HepG2 (cell line): ENCODE data around the gene ATPAF1. TPM values are rescaled to one million over a fixed set of nuclear protein-coding genes. Genes with fewer than 3 reads are reported as not detected.

Experiments
- ATAC-seq: fragments of 200-7000 bp; cut with Tn5 transposase; 3 replicates; pipeline ENCODE4 v1.9.1; 2020; ENCODE audit warnings: mild to moderate bottlenecking, moderate library complexity
- BruUV-seq: library from RNA; stranded (reverse); fragments of 400-500 nt; replicated peaks from 2 replicates; lab custom pipeline; 2021; lab: Mats Ljungman, UMichigan
- CTCF ChIA-PET: fragments of 300-600 bp; formaldehyde crosslinking; extraction: SDS; loops from one replicate; lab custom pipeline; 2021; ENCODE audit warnings: low total read pairs, inconsistent platforms, low intra/inter-chr PET ratio; lab: Yijun Ruan, JAX
- POLR2A ChIA-PET: fragments of 350-600 bp; sonication (Branson Sonifier 250); formaldehyde crosslinking; loops from one replicate; lab custom pipeline; 2020; ENCODE audit warnings: antibody characterized with exemption, inconsistent platforms; lab: Yijun Ruan, JAX
- DNase-seq: peaks from one replicate; pipeline ENCODE4 v3.0.0-alpha.2; 2015; ENCODE audit warnings: low spot score
- FAIRE-seq: peaks from 3 replicates; lab custom pipeline; 2011; peaks lifted over from hg19 to GRCh38; lab: Jason Lieb, UNC
- H2AFZ ChIP-seq: one replicate; pipeline ENCODE4 v1.6.1; 2011; ENCODE audit warnings: low read length, inconsistent platforms
- H3K27ac ChIP-seq: fragments of 300-600 bp; 3 replicates; pipeline ENCODE4 v1.8.0; 2011; ENCODE audit warnings: mixed run types, mild to moderate bottlenecking, mixed read lengths, low read length, inconsistent platforms; ENCODE audit not compliant: insufficient read depth; ENCODE audit errors: extremely low read length
- H3K27me3 ChIP-seq, 2 experiments: fragments of 200-600 bp in 1 of 2; 2 replicates in 1 of 2; 3 replicates in 1 of 2; pipeline versions ENCODE4 v1.6.0 to v1.8.0; 2011; ENCODE audit warnings: low read length in 2 of 2, mild to moderate bottlenecking in 2 of 2, moderate library complexity in 2 of 2, inconsistent platforms in 1 of 2; ENCODE audit not compliant: insufficient read depth in 2 of 2, control insufficient read depth in 1 of 2
- H3K36me3 ChIP-seq, 2 experiments: fragments of 200-600 bp in 1 of 2; replicated peaks in 1 of 2; 2 replicates in 1 of 2; 3 replicates in 1 of 2; pipeline versions ENCODE4 v1.5.1 to v1.8.0; 2011; ENCODE audit warnings: low read length in 2 of 2, inconsistent platforms in 1 of 2; ENCODE audit not compliant: insufficient read depth in 2 of 2, control insufficient read depth in 1 of 2
- H3K4me1 ChIP-seq: 2 replicates; pipeline ENCODE4 v1.5.1; 2012; ENCODE audit warnings: low read length, inconsistent platforms; ENCODE audit not compliant: insufficient read depth
- H3K4me2 ChIP-seq: 2 replicates; pipeline ENCODE4 v1.6.0; 2011; ENCODE audit warnings: low read depth, low read length, inconsistent platforms
- H3K4me3 ChIP-seq, 3 experiments: fragments of 200-600 bp in 1 of 3; sonication (generic), shearing (Covaris generic) in 1 of 3; replicated peaks in 1 of 3; 2 replicates each; pipeline ENCODE4 v1.5.1; 2011 to 2016; ENCODE audit warnings: low read length in 3 of 3, inconsistent platforms in 2 of 3, low read depth in 2 of 3, mild to moderate bottlenecking in 2 of 3, control low read depth in 1 of 3, mixed read lengths in 1 of 3; ENCODE audit not compliant: insufficient read depth in 1 of 3
- H3K79me2 ChIP-seq: one replicate; pipeline ENCODE4 v1.6.1; 2011; ENCODE audit warnings: low read length, inconsistent platforms; ENCODE audit not compliant: insufficient read depth
- H3K9ac ChIP-seq: 2 replicates; pipeline ENCODE4 v1.6.0; 2011; ENCODE audit warnings: mild to moderate bottlenecking, low read depth, low read length, inconsistent platforms; ENCODE audit not compliant: insufficient read depth
- H3K9me3 ChIP-seq: 2 replicates; pipeline ENCODE4 v1.5.1; 2012; ENCODE audit warnings: mild to moderate bottlenecking, low read length
- H4K20me1 ChIP-seq: 2 replicates; pipeline ENCODE4 v1.6.0; 2011; ENCODE audit warnings: inconsistent platforms, mild to moderate bottlenecking, low read length, moderate library complexity; ENCODE audit not compliant: insufficient read depth
- CREB1 ChIP-seq, 2 experiments: fragments of 450-650 bp in 1 of 2; IDR thresholded peaks; 2 replicates each; pipeline ENCODE4 v1.6.1; 2016 to 2017; ENCODE audit warnings: control low read depth in 1 of 2, mild to moderate bottlenecking in 1 of 2, missing compliant biosample characterization in 1 of 2, missing genetic modification characterization in 1 of 2
- ISX ChIP-seq: sonication (generic); formaldehyde crosslinking; conservative IDR thresholded peaks from 2 replicates; pipeline ENCODE4 v1.5.0; 2020; ENCODE audit warnings: missing genetic modification reagents
- KAT2B ChIP-seq: fragments of 150-350 bp; IDR thresholded peaks from 2 replicates; pipeline ENCODE4 v1.6.1; 2014; ENCODE audit warnings: low read depth, low read length, borderline replicate concordance
- RXRB ChIP-seq: IDR thresholded peaks from 2 replicates; pipeline ENCODE4 v1.6.1; 2016; ENCODE audit warnings: borderline replicate concordance, missing genetic modification reagents, missing compliant biosample characterization
- ZBTB7B ChIP-seq: sonication (generic); formaldehyde crosslinking; IDR thresholded peaks from 2 replicates; pipeline ENCODE4 v1.4.0; 2020; ENCODE audit warnings: missing genetic modification reagents
- ZHX1 ChIP-seq: sonication (generic); formaldehyde crosslinking; IDR thresholded peaks from 2 replicates; pipeline ENCODE4 v1.8.1; 2022; ENCODE audit warnings: low read depth, mild to moderate bottlenecking, missing genetic modification reagents
- ZNF512 ChIP-seq: sonication (generic); formaldehyde crosslinking; IDR thresholded peaks from 2 replicates; pipeline ENCODE4 v1.4.0; 2020; ENCODE audit warnings: mild to moderate bottlenecking, missing genetic modification reagents
- ZNF605 ChIP-seq: sonication (generic); formaldehyde crosslinking; IDR thresholded peaks from 2 replicates; pipeline ENCODE4 v1.8.0; 2022; ENCODE audit warnings: mild to moderate bottlenecking, missing genetic modification reagents
- ZNF652 ChIP-seq: IDR thresholded peaks from 2 replicates; pipeline ENCODE4 v1.6.1; 2016; ENCODE audit warnings: low read depth, borderline replicate concordance
- ZNF678 ChIP-seq: sonication (generic); formaldehyde crosslinking; IDR thresholded peaks from 2 replicates; pipeline ENCODE4 v1.4.0; 2020; ENCODE audit warnings: mild to moderate bottlenecking, missing genetic modification reagents
- ZNF720 ChIP-seq: sonication (generic); formaldehyde crosslinking; IDR thresholded peaks from 2 replicates; pipeline ENCODE4 v1.4.0; 2020; ENCODE audit warnings: missing genetic modification reagents
- WGBS: methylation state at CpG from one replicate; pipeline ENCODE4 v1.1.6; 2017; ENCODE audit warnings: low lambda C conversion rate; 5-methylcytosine and 5-hydroxymethylcytosine counted together
- in situ Hi-C: cut with HindIII; loops from 2 replicates; pipeline ENCODE4 v1.10.0; 2017; ENCODE audit warnings: low pct_unique_long_range_greater_than_20kb; ENCODE audit not compliant: extremely low pct_ligation_motif_present
- intact Hi-C: fragments of 100-400 bp; cut with micrococcal nuclease; formaldehyde crosslinking; loops from one replicate; pipeline ENCODE4 v1.10.0; 2022; ENCODE audit not compliant: unreplicated experiment
- polyA plus RNA-seq, 8 experiments: library from polyadenylated mRNA; depleted of rRNA in 3 of 8; stranded (reverse) in 7 of 8; unstranded in 1 of 8; fragments of >200 nt; fragmentation: Illumina TruSeq in 4 of 8; extraction: Trizol in 4 of 8; gene quantifications; 2 replicates each; pipeline versions ENCODE4 v1.2.1 to v1.2.3, GENCODE V29; 2011 to 2016; ENCODE audit warnings: low read depth in 4 of 8, missing spikeins in 1 of 8, mixed read lengths in 1 of 8; ENCODE audit not compliant: insufficient read depth in 1 of 8
- total RNA-seq, 5 experiments: library from RNA; depleted of rRNA; stranded (reverse); fragments of >200 nt; fragmentation: Illumina TruSeq; extraction: Trizol; gene quantifications; 2 replicates each; pipeline ENCODE4 v1.2.3, GENCODE V29; 2016; ENCODE audit warnings: low read depth in 1 of 5
- TF ChIP-seq, protein P1 (sequence below): IDR thresholded peaks from 2 replicates; pipeline ENCODE4 v1.6.1; 2016; ENCODE audit warnings: low read depth, borderline replicate concordance
- TF ChIP-seq, protein P2 (sequence below): sonication (generic); formaldehyde crosslinking; IDR thresholded peaks from 2 replicates; pipeline ENCODE4 v1.4.0; 2020; ENCODE audit warnings: missing genetic modification reagents, borderline replicate concordance

The ATPAF1 gene
- total and polyA plus RNA-seq, 2 of the 13 experiments (the other 11 are each of a cell fraction or from before 2014, with no cell fraction given), result 66.6 to 76.7 TPM

DNA sequence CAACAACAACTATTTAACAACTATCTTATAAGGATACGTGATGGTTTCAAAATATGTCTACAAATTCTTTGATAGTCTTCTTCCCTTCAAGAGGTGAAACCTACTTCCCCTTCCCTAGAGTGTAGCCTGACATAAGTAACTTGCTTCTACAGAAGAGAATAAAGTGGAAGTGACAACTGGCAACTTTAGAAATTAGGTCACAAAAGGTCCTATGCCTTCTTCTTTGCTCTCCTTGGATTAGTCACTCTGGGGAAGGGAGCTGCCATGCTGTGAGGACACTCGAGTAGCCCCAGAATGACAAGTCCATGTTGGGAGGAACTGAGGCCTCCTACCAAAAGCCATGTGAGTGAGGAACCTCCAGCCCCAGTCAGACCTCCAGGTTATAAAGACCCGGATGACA is 31.5 kb upstream of the ATPAF1 start:
- CTCF ChIA-PET, result interaction anchor here (0.6 kb wide), 1 partner anchor 475 kb away, joined by 3 read pairs; no protein-coding TSS in a partner anchor
- no peak for DNase-seq
- in situ Hi-C loops (no loop called here), intact Hi-C loops (no loop called here)
- FAIRE-seq, result no peak
- Histone ChIP-seq H3K4me3 (no peak overlapping the region), H2AFZ (no peak overlapping the region), H3K9ac (no peak overlapping the region), H3K36me3 (peaks cover 15 to 57% of the 10 kb centered on the region in 2 experiments), H3K79me2 (no peaks in the 10 kb centered on the region), H3K27ac (no peak overlapping the region), H4K20me1 (no peaks in the 10 kb centered on the region), H3K4me2 (no peak overlapping the region), H3K27me3 (no peaks in the 10 kb centered on the region), H3K9me3 (no peaks in the 10 kb centered on the region), H3K4me1 (no peaks in the 10 kb centered on the region)
- ATAC-seq, result no peak
- no TSS peak for BruUV-seq
- POLR2A ChIA-PET, result no interaction called here
- WGBS, result 63% methylated on average over 3 of the region's 3 CpGs
- TF ChIP-seq KAT2B (no peak), ZNF678 (CRISPR knock-in tag) (no peak), ZBTB7B (CRISPR knock-in tag) (no peak), ZHX1 (CRISPR knock-in tag) (no peak), CREB1 (IDR thresholded peaks at IDR 0.05) (no peak), CREB1 (CRISPR knock-in tag; IDR thresholded peaks at IDR 0.05) (no peak), RXRB (CRISPR knock-in tag) (no peak), ZNF605 (CRISPR knock-in tag) (no peak), ZNF512 (CRISPR knock-in tag) (no peak), ZNF720 (CRISPR knock-in tag) (no peak), ZNF652 (CRISPR knock-in tag) (no peak), ISX (CRISPR knock-in tag) (no peak)
- TF ChIP-seq, protein P1, sequence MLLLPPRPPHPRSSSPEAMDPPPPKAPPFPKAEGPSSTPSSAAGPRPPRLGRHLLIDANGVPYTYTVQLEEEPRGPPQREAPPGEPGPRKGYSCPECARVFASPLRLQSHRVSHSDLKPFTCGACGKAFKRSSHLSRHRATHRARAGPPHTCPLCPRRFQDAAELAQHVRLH, result no peak
- TF ChIP-seq, protein P2, sequence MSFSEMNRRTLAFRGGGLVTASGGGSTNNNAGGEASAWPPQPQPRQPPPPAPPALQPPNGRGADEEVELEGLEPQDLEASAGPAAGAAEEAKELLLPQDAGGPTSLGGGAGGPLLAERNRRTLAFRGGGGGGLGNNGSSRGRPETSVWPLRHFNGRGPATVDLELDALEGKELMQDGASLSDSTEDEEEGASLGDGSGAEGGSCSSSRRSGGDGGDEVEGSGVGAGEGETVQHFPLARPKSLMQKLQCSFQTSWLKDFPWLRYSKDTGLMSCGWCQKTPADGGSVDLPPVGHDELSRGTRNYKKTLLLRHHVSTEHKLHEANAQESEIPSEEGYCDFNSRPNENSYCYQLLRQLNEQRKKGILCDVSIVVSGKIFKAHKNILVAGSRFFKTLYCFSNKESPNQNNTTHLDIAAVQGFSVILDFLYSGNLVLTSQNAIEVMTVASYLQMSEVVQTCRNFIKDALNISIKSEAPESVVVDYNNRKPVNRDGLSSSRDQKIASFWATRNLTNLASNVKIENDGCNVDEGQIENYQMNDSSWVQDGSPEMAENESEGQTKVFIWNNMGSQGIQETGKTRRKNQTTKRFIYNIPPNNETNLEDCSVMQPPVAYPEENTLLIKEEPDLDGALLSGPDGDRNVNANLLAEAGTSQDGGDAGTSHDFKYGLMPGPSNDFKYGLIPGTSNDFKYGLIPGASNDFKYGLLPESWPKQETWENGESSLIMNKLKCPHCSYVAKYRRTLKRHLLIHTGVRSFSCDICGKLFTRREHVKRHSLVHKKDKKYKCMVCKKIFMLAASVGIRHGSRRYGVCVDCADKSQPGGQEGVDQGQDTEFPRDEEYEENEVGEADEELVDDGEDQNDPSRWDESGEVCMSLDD (CRISPR knock-in tag), result no peak
